Stimulated activated naive CD8-positive, alpha-beta T cell treated with anti-CD3 and anti-CD28 coated beads, Interleukin-15, Interleukin-2, amounts not matched to agents 100 ng/mL and 50 ng/mL, for 24 hours (primary cell): ENCODE results near the gene PEX7.
"Not testable (repeated sequence)": the region's sequence is repeated elsewhere in the genome, so short reads cannot be mapped to it uniquely, and the experiment has no call there.

Experiments
- H3K27ac Mint-ChIP-seq: one replicate; pipeline ENCODE4 v1.8.0; 2021; ENCODE audit warnings: mild to moderate bottlenecking, mixed read lengths
- H3K27me3 Mint-ChIP-seq: one replicate; pipeline ENCODE4 v1.8.0; 2021; ENCODE audit warnings: mixed read lengths
- H3K36me3 Mint-ChIP-seq: one replicate; pipeline ENCODE4 v1.8.0; 2021; ENCODE audit warnings: low read depth, mixed read lengths
- H3K4me1 Mint-ChIP-seq: one replicate; pipeline ENCODE4 v1.8.0; 2021; ENCODE audit warnings: low read depth, mixed read lengths
- H3K4me3 Mint-ChIP-seq: one replicate; pipeline ENCODE4 v1.8.0; 2021; ENCODE audit warnings: mild to moderate bottlenecking, mixed read lengths
- H3K9me3 Mint-ChIP-seq: one replicate; pipeline ENCODE4 v1.8.0; 2021; ENCODE audit warnings: mixed read lengths

The PEX7 gene

DNA sequence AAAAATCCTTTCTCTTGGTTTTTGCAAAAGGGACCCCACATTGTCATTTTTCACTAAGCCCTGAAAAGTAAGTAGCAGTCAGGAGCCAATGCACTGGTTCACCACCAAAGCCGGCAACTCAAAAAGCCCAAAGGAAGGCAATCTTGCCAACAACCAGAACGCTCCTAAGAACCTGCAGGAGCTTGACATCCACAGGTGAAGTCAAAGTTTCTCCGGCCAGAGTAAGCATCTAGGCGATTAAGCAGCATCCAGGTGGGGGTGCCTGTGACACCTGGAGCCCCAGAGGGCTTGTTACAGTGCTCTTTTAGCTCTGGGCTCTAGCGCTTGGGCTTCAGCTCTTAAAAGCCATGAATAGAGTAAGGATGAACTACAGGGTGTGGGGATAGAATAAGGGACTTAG lies 135.8 kb downstream of the PEX7 start:
- H3K4me1 Mint-ChIP-seq, result peaks cover 8% of the 10 kb centered on the region
- H3K9me3 Mint-ChIP-seq, result no peaks in the 10 kb centered on the region
- no peak overlapping the region for H3K4me3 Mint-ChIP-seq
- H3K27me3 Mint-ChIP-seq, result peaks cover 22% of the 10 kb centered on the region
- no peaks in the 10 kb centered on the region for H3K36me3 Mint-ChIP-seq
- H3K27ac Mint-ChIP-seq, result no peak overlapping the region

DNA sequence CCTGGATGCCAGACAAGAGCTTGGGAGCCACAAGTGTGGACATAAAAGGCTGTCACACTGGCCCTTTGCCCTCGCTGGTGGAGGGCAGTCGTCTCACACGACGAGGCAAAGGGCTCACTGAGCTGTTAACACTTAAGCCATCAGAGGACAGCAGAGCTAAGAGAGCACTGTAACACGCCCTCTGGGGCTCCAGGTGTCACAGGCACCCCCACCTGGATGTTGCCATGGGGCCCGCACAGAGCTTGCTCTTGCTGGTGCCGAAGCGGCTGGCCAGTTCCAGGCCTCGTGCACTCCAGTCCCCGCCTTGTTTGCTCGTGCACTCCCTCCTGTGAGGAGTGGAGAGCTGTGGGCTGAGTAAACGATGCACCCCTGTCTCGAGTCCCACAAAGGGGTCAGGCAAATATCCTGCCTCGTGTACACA lies 137.1 kb downstream of the PEX7 start:
- Mint-ChIP-seq H3K27ac (no peak overlapping the region), H3K27me3 (peaks cover 21% of the 10 kb centered on the region), H3K4me1 (peaks cover 8% of the 10 kb centered on the region), H3K36me3 (no peaks in the 10 kb centered on the region), H3K4me3 (no peak overlapping the region), H3K9me3 (no peaks in the 10 kb centered on the region)

DNA sequence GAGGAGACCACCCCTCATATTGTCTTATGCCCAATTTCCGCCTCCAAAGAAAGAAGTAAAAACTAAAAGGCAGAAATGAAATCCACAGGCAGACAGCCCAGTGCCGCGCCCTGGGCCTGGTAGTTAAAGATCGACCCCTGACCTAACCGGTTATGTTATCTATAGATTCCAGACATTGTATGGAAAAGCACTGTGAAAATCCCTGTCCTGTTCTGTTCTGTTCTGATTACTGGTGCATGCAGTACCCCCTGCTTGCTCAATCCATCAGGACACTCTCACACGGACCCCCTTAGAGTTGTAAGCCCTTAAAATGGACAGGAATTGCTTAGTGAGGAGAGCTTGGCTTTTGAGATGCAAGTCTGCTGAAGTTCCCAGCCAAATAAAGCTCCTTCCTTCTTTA lies 137.5 kb downstream of the PEX7 start:
- H3K27me3 Mint-ChIP-seq, result peaks cover 20% of the 10 kb centered on the region
- H3K36me3 Mint-ChIP-seq, H3K4me1 Mint-ChIP-seq, H3K4me3 Mint-ChIP-seq, H3K27ac Mint-ChIP-seq, H3K9me3 Mint-ChIP-seq: not testable (repeated sequence)

DNA sequence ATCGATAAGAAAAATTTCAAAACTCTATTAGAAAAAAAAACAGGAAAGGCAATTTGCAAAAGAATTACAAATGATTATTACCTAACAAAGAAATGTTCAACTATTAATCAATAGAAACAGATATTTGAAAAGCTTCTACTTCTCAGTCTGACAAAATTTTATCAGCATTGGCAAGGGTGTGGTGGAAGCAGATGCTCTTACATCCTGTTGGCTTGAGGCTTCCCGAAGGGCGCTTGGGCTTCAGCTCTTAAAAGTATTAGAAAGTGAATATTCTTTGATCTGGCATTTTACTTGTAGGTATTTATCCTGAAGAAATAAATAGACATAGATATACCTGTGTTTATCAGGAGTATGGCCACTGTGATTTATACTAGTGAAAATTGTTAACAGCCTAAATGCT lies 138.4 kb downstream of the PEX7 start:
- Mint-ChIP-seq H3K9me3 (no peaks in the 10 kb centered on the region), H3K4me1 (peaks cover 8% of the 10 kb centered on the region), H3K4me3 (no peak overlapping the region), H3K27ac (no peak overlapping the region), H3K27me3 (peaks cover 12% of the 10 kb centered on the region), H3K36me3 (no peaks in the 10 kb centered on the region)

DNA sequence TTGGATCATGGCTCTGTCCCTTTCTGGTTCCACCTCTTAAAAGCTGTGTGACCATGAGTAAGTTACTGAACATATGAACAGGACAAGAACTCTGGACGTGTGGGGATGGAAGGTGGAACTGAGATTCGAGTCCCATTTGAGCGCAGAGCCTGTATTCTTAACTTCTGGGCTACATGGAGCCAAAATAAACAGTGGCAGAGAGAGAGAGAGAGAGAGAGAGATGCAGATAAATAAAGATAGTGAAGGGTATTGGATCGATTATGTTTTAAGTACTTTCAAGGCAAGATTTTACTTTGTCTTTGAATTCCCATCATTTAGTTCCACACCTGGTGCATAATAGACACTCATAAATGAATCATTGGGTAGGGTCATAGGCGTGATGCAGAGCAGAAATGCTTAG lies 139.5 kb downstream of the PEX7 start:
- peaks cover 21% of the 10 kb centered on the region for H3K27me3 Mint-ChIP-seq
- no peaks in the 10 kb centered on the region for H3K9me3 Mint-ChIP-seq
- peaks cover 4% of the 10 kb centered on the region for H3K4me1 Mint-ChIP-seq
- no peak overlapping the region for H3K27ac Mint-ChIP-seq
- no peaks in the 10 kb centered on the region for H3K36me3 Mint-ChIP-seq
- H3K4me3 Mint-ChIP-seq, result no peak overlapping the region

DNA sequence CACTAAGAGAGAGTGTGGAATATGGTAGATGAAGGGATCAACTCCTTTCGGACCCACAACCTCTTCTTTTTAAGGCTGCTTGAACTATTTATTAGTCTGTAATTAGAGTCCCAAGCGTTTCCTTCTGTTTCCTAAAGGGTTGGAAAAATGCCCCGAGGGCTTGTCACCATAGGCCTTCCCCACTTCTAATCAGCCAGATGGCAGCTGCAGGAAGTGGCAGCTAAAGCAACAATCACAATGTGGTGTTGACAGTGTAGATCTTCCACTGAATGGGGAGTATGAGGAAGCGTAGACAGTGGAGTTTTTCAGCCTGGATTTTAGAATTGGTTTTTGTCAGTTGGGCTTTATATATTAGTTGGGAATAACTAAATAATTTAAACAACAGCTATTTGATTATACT lies 140.3 kb downstream of the PEX7 start:
- Mint-ChIP-seq H3K9me3 (no peaks in the 10 kb centered on the region), H3K27me3 (peaks cover 25% of the 10 kb centered on the region), H3K4me3 (no peak overlapping the region), H3K36me3 (no peaks in the 10 kb centered on the region), H3K27ac (no peak overlapping the region), H3K4me1 (no peaks in the 10 kb centered on the region)

DNA sequence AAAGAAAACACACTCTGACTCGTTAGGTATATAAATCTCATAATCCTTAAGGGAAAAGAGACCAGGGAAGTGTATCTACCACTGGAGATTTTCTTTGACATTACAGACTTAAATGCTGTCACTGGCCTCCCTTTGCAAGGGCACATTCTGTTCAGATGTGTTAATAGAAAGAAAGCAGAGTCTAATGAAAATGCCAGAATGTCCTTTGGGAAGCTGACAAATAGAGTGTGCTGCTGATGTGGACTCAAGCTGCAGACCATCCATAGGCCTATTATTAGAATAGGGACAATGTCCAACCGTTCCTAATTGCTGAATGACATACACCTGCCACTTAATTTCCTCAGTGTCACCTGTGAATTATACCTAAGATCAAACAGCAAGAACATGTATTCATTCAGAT lies 140.9 kb downstream of the PEX7 start:
- H3K27ac Mint-ChIP-seq, result no peak overlapping the region
- H3K4me3 Mint-ChIP-seq, result no peak overlapping the region
- H3K9me3 Mint-ChIP-seq, result no peaks in the 10 kb centered on the region
- H3K4me1 Mint-ChIP-seq, result no peaks in the 10 kb centered on the region
- peaks cover 27% of the 10 kb centered on the region for H3K27me3 Mint-ChIP-seq
- no peaks in the 10 kb centered on the region for H3K36me3 Mint-ChIP-seq
